ENCODE results near the gene LASP1NB.
A peak's percentile ranks its signal among the peaks of the same experiment; 100 is the strongest.
"Not testable (repeated sequence)": the region's sequence is repeated elsewhere in the genome, so short reads cannot be mapped to it uniquely, and the experiment has no call there.

LASP1NB gene

DNA sequence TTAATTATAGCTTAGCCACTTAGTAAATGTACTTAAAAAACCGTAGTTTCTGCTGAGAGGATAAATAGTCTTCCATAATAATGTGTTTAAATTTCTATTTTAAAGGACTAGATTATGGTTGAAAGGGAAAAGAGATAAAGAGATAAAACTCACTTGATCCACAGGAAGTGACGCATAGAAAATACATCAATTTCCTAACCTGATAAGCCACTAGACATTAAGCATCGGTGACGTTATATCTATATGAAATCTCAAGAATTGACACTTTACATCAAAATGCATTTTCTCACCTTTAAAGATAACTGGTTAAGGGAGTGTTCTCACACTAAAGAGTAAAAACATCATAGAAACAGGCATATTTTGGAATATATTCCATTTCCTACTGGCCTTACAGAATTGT, 36.0 kb downstream of the LASP1NB start:
- no peak for DNase-seq (ENCODE audit: low read depth in 2 of 2)

DNA sequence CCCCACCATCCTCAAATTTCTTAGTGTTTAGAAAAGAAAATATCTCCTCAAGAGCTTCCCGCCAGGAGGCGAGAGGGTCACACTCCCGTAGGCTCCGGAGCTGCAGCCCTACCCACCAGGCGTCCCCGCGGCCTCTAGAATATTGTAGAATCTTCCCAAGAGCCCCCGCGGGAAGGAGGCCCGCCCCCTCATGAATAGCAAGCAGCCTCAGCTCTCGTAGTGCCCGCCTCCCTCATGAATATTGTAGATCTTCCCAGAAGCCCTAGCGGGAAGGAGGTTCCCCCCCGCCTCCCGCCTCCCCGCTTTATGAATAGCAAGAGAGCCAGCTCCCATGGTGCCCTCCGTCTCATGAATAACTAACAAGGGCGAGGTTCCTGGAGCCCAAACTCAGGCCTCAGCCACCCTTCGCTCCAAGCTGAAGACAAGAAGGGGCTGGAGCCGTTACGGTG, 41.9 kb downstream of the LASP1NB start, which contains the start of gene FBXO47:
FBXO47 (minus strand) TSS at position 114 of the 449 bp plus-strand sequence. CDS start 4,378 bp downstream, outside the sequence.
- peak; percentile 51 to 73 for DNase-seq (ENCODE audit: low read depth in 2 of 2)

DNA sequence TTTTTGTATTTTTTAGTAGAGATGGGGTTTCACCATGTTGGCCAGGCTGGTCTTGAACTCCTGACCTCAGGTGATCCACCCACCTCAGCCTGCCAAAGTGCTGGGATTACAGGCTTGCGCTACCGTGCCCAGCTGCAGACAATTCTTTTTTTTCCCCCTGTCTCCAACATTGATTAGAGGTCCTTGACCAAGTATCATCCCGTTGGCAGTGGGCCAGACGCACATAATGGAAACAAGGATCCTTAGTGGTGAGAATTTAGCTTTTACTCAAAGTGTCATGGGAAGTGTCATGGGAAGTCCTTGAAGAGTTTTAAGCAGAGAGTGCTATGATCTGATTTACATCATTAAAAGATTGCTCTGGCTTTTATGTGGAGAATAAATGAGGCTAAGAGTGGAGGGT, 43.9 kb downstream of the LASP1NB start:
- DNase-seq (ENCODE audit: low read depth in 2 of 2): no peak

DNA sequence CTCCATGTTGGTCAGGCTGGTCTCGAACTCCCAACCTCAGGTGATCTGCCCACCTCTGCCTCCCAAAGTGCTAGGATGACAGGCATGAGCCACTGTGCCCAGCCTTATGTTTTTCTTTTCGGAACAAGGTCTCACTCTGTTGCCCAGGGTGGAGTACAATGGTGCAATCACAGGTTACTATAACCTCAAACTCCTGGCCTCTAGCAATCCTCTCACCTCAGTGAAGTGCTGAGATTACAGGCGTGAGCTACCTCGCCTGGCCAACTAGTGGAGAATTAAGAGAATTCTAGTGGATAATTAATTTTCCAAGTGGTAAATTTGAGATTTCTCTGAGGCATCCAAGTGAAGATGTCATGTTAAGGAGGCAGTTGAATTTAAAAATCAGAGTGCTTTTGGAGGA, 44.7 kb downstream of the LASP1NB start:
- DNase-seq (ENCODE audit: low read depth in 2 of 2): no peak

DNA sequence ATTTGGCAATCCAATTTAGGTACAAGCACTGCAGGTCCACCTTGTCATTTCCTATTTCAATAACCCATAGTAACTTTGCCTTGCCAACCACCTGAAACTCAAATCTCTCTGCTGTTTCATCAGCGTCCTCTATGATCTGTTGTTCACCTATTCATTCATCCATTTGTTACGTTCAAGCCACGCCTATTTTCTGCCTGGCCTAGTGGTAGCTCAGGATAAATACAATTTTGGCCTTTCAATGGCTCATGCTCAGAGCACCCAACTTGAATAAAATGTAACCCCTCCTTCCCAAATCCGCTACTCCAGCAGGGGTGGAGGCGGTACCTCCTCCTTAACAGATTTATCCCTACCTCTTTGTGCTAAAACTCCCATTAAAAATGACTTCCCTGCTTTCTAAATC, 45.4 kb downstream of the LASP1NB start:
- DNase-seq (ENCODE audit: low read depth in 2 of 2): no peak

DNA sequence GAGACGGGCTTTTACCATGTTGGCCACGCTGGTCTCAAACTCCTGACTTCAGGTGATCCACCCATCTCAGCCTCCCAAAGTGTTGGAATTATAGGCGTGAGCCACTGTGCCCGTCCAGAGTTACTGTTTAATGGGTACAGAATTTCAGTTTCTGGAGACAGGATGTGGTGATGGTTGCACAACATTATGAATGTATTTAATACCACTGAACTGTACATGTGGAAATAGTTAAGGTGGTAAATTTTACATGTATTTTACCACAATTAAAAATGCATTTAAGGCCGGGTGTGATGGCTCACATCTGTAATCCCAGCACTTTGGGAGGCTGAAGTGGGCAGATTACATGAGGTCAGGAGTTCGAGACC, 50.8 kb downstream of the LASP1NB start:
- DNase-seq (ENCODE audit: low read depth in 2 of 2): not testable (repeated sequence)

DNA sequence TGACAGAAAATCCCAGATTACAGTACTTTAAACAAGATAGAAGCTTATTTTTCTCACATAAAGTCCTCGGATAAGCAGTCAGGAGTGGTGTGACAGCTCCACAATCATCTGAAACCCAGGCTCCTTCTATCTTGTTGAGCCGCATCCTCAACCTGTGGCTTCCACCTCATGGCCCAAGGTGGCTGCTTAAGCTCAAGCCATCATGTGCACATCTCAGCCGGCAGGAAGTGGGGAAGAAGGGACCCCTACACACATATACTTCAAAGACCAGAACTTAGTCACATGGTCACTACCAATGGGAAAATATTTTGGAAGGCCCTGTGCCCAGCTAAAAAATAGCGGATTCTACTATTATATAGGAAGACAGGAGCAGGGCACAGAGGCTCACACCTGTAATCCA, 52.8 kb downstream of the LASP1NB start:
- DNase-seq (ENCODE audit: low read depth in 2 of 2): no peak
